C4-2B (cell line): ENCODE data around the gene ECM1.

Source experiments
- H3K27ac ChIP-seq: fragments of 450-650 bp; 2 replicates; pipeline ENCODE4 v1.5.1; 2017
- ZFX ChIP-seq: fragments of 450-650 bp; IDR thresholded peaks from 2 replicates; pipeline ENCODE4 v1.6.1; 2017
- TF ChIP-seq, protein P1 (sequence below): fragments of 450-650 bp; conservative IDR thresholded peaks from 2 replicates; pipeline ENCODE4 v1.5.1; 2017; ENCODE audit warnings: mild to moderate bottlenecking

Gene ECM1

DNA sequence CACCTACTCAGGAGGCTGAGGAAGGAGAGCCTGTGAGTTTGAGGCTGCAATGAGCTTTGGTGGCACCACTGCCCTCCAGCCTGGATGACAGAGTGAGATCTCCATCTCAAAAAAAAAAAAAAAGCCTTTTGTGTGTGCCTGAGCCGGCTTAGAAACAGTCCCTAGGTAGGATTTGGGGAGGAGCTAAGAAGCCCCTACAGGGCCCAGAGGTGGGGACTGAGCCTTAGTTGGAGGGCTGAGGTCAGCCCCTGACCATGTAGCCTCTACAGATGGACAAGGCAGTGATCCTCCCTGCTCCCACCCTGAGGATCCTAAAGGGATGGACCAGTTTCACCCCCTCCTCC is 43.8 kb downstream of the ECM1 start:
- no peak for TF ChIP-seq ZFX
- TF ChIP-seq, protein P1, sequence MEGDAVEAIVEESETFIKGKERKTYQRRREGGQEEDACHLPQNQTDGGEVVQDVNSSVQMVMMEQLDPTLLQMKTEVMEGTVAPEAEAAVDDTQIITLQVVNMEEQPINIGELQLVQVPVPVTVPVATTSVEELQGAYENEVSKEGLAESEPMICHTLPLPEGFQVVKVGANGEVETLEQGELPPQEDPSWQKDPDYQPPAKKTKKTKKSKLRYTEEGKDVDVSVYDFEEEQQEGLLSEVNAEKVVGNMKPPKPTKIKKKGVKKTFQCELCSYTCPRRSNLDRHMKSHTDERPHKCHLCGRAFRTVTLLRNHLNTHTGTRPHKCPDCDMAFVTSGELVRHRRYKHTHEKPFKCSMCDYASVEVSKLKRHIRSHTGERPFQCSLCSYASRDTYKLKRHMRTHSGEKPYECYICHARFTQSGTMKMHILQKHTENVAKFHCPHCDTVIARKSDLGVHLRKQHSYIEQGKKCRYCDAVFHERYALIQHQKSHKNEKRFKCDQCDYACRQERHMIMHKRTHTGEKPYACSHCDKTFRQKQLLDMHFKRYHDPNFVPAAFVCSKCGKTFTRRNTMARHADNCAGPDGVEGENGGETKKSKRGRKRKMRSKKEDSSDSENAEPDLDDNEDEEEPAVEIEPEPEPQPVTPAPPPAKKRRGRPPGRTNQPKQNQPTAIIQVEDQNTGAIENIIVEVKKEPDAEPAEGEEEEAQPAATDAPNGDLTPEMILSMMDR: no peak
- no peak overlapping the region for H3K27ac ChIP-seq

DNA sequence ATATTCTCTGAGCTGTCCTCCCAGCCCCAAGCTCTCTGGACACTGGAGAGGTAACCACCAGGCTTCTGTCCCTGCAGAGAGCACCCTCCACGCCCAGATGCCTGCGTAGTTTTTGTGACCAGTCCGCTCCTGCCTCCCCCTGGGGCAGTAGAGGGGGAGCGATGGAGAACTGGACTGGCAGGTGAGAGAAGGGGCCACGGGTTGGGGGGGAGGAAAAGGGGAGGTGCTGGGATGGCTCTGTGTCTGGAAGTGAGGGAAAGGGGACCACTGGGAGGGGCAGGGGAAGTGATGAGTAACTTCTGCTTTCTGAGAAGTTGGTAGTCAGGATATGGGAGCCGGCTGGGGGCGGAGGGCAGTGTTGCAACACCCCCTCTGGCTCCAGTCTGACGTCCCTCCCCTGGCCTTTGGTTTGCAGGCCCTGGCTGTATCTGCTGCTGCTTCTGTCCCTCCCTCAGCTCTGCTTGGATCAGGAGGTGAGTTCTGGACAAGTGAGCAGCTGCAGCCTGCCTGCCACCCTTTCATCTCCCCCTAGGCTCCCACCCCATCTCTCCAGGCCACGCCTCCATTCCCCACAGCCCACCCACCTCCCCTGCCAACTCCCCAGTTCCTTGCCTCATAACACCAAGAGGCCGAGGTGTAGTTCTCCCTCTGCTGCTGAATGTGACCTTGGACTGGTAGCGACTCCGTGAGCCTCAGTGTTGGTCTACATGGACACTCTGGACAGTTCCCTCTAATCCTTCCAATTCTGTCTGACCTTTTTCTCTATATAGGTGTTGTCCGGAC is 44.4 kb downstream of the ECM1 start:
- TF ChIP-seq ZFX: no peak
- TF ChIP-seq, protein P1: no peak
- H3K27ac ChIP-seq: no peak overlapping the region

DNA sequence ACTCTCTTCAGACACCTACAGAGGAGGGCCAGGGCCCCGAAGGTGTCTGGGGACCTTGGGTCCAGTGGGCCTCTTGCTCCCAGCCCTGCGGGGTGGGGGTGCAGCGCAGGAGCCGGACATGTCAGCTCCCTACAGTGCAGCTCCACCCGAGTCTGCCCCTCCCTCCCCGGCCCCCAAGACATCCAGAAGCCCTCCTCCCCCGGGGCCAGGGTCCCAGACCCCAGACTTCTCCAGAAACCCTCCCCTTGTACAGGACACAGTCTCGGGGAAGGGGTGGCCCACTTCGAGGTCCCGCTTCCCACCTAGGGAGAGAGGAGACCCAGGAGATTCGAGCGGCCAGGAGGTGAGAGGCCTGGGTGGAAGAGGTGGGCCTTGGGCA is 45.0 kb downstream of the ECM1 start:
- H3K27ac ChIP-seq: no peak overlapping the region
- TF ChIP-seq ZFX: no peak
- TF ChIP-seq, protein P1: no peak

DNA sequence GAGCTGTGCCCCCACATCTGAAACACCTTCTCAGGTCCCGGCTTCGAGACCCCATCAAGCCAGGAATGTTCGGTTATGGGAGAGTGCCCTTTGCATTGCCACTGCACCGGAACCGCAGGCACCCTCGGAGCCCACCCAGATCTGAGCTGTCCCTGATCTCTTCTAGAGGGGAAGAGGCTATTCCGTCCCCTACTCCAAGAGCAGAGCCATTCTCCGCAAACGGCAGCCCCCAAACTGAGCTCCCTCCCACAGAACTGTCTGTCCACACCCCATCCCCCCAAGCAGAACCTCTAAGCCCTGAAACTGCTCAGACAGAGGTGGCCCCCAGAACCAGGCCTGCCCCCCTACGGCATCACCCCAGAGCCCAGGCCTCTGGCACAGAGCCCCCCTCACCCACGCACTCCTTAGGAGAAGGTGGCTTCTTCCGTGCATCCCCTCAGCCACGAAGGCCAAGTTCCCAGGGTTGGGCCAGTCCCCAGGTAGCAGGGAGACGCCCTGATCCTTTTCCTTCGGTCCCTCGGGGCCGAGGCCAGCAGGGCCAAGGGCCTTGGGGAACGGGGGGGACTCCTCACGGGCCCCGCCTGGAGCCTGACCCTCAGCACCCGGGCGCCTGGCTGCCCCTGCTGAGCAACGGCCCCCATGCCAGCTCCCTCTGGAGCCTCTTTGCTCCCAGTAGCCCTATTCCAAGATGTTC is 45.6 kb downstream of the ECM1 start:
- H3K27ac ChIP-seq: no peak overlapping the region
- TF ChIP-seq ZFX: no peak
- TF ChIP-seq, protein P1: no peak

DNA sequence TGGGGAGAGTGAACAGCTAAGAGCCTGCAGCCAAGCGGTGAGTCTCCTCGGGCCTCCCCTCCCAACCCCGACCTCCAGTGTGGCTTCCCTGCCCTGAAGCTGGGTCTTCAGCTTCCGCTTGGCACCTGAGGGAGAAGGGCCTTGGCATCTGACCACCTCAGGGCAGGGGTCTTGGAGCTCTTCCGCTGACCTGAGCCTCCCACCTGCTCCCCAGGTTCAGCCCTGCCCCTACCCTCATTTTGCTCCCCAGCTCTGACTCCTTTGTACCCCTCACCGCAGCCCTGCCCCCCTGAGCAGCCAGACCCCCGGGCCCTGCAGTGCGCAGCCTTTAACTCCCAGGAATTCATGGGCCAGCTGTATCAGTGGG is 46.2 kb downstream of the ECM1 start:
- H3K27ac ChIP-seq: no peak overlapping the region
- TF ChIP-seq, protein P1: no peak
- TF ChIP-seq ZFX: no peak

DNA sequence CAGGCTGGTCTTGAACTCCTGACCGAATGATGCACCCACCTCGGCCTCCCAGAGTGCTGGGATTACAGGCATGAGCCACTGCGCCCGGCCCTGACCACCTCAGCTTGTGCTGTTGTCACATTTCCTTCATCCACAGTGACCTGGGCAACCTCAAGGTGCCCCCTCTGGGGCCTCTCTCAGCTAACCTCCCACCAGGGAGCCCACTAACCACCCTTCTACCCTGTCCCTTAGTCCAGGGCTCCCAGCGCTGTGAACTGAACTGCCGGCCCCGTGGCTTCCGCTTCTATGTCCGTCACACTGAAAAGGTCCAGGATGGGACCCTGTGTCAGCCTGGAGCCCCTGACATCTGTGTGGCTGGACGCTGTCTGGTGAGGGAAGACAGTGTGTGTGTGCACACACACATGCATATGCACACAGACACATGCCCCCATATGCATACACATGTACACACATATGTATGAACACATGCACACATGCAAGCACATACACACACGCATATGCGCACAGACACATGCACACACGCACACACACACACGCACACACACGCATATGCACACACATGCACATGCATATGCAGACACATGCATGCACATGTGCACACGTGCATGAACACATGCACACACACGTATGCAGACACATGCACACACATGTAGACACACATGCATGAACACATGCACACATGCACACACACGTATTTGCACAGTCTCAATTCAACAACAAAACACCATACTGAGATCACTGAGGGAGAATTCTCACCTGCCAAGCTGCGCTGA is 47.5 kb downstream of the ECM1 start:
- TF ChIP-seq ZFX: no peak
- H3K27ac ChIP-seq: no peak overlapping the region

DNA sequence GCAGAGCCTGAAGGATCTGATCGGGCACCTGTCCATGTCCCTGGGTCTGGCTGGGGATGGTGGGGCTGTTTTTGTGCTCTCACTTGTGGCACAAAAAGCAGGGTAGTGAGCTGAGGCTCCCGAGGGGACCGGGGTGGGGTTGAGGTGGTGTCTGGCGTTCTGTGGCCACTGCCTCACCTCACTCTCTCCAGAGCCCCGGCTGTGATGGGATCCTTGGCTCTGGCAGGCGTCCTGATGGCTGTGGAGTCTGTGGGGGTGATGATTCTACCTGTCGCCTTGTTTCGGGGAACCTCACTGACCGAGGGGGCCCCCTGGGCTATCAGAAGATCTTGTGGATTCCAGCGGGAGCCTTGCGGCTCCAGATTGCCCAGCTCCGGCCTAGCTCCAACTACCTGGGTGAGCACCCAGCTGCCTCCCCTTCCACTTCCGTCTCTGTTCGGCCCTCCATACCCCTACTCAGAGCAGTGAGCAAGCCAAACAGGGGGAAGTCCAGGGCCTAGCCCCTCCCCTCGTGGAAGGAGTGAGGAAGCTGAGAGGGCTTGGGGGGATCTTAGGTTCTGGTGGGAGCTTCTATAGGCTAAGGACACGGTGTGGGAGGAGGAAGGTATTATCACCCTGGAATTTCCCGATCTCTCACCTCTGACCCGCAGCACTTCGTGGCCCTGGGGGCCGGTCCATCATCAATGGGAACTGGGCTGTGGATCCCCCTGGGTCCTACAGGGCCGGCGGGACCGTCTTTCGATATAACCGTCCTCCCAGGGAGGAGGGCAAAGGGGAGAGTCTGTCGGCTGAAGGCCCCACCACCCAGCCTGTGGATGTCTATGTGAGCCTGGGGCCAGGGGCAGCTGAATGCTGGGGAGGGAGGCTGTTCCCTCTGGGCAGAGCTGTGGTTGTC is 48.3 kb downstream of the ECM1 start:
- H3K27ac ChIP-seq: no peak overlapping the region
- no peak for TF ChIP-seq ZFX
- TF ChIP-seq, protein P1: no peak
